DLD1 (cell line): ENCODE measurements around the gene MEGF11.

Experiments
- in situ Hi-C: cut with HindIII; loops from 2 replicates; pipeline ENCODE4 v1.10.0; 2017; ENCODE audit warnings: low sequenced_read_pairs

Gene MEGF11

GRCh38 chr15:65960586-65960985 lies 293.0 kb downstream of the MEGF11 start:
- in situ Hi-C loops: no loop called here

GRCh38 chr15:65958835-65959234 lies 294.7 kb downstream of the MEGF11 start:
- in situ Hi-C loops: no loop called here

GRCh38 chr15:65957451-65957850 lies 296.1 kb downstream of the MEGF11 start:
- in situ Hi-C loops: no loop called here

DNA sequence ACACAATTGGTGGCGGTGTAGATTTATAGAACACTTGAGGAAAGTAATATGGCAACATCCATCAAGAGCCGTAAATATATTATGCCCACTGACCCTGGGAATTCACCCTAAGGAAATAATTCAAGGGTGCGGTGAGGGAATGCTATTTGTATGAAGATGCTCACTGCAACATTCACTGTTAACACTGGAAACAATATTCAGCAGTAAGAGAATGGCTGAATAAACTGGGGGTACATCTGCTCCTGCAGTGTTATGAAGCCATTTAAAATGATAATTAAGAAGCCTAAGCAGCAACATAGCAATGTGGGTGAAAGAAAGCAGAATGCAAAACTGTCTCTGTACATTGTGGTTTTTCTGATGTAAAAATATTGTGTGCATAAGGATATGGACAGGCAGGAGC lies 296.7 kb downstream of the MEGF11 start:
- in situ Hi-C loops: no loop called here

DNA sequence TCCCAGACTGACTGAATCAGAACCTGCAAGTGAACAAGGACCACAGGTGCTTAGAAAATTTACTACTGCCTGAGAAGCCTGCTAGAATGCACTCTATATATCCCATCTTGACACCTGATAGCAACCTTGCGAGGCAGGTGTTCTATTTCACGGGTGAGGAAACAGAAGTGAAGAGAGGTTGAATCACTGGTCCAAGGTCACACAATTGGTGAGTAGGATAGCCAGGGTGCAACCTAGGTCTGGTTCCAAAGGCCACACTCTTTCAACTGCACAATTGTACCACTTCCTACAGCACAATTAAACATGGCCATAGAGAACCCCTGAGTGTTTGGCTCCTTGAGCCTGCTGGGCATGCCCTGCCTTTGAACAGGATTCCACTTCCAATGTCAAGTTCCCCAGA lies 297.2 kb downstream of the MEGF11 start:
- in situ Hi-C loops: no loop called here

DNA sequence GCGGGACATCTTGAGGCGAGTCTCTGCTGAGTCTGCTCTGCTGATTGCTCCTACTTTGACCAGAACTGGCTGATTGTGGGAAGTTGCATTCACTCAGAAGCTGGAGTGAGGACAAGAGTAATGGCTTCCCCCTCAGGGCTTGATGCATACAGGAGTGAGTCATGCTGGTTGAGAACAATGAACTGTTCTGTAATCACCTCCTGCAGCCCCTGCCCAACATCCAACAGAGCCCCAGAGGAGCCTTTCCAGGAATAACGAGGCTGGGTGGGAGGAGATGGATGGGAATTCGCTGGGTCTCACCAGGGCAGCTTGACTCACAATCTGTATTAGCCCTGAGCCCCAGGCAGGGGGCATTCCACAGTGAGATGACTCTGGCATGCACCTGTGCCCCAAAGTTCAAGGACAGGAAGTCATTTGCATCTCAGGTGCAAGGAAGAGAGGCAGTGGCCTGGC lies 299.2 kb downstream of the MEGF11 start:
- in situ Hi-C loops: no loop called here

- in situ Hi-C loops: no loop called here
Measured at GRCh38 chr15:65953622-65954021, 299.9 kb downstream of the MEGF11 start.

GRCh38 chr15:65952391-65953053 lies 301.0 kb downstream of the MEGF11 start:
- in situ Hi-C loops: no loop called here

DNA sequence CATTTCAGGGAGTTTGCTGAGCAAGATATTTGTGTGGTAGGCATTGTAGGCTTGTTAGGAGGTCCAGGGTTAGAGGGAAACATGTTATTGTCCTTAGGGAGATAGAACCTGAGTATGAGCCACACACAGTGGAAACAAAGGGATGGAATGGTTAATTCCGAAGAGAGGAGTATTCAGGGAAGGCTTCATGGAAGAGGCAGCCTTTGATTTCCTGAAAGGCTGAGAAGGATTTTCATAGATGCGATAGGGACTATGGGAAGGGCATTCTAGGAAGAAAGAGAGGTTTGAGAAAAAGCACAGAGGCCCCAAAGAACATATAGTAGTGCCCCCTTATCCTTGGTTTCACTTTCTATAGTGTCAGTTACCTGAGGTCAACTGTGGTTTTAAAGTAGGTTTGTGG lies 302.5 kb downstream of the MEGF11 start:
- in situ Hi-C loops: no loop called here

DNA sequence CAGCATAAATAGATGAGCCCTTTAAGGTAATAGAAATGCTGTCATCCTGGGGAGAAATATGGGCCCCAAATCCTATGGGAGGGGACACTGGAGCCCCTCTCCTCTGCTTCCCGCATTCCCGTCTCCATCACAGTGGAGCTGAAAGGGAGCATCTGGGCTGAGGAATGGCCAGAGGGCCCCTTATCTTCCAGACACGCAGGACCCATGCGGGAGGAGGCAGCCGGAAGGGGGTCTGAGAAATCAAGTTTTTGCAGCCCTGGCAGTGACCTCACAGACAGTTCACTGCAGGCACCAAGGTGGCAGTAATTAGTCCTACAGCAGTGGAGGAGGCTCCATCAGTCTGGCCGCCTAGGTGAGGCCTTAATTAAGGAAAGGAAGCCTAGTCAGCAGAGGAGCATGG lies 304.1 kb downstream of the MEGF11 start:
- in situ Hi-C loops: loop anchor here (10.0 kb wide), 1 partner anchor 55 kb away; no protein-coding TSS in a partner anchor

GRCh38 chr15:65949011-65949410 lies 304.5 kb downstream of the MEGF11 start:
- in situ Hi-C loops: loop anchor here (10.0 kb wide), 1 partner anchor 56 kb away; no protein-coding TSS in a partner anchor

DNA sequence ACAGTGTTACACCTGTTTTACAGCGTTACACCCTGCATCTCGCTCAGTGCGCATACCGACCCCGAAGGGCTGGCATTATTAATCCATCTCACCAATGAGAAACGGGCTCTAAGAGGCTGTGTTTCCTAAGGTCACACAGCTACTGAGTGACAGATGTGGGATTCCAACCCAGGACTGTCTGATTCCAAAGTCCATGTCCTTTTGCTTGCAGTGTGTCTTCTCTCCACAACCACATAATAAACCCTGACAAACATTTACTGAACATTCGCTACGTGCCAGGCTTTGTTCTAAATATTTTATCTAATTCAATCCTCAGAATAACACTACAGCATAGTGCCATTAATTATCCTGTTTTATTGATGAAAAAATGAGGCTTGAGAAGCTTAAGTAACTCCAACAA lies 305.2 kb downstream of the MEGF11 start:
- in situ Hi-C loops: loop anchor here (10.0 kb wide), 1 partner anchor 56 kb away; no protein-coding TSS in a partner anchor

DNA sequence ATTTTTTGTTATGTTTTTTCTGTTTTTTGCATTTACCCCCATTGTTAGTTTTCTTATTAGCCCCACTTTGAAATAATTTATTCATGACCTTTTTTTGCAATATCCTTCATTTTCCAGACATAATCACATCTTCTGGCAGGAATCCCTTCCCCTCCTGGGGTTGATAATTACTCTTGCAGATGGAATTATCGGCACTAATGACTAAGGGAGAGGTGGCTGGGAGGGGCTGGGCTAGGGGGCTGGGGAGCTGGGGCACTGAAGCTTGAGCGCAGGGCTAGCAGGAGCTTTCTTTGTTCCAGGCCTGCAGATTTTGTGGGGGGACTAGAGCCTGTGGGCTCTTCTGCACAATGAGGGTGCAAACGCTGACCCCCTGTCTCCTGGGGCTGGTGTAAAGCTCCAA lies 306.5 kb downstream of the MEGF11 start:
- in situ Hi-C loops: loop anchor here (10.0 kb wide), 1 partner anchor 58 kb away; no protein-coding TSS in a partner anchor

- in situ Hi-C loops: loop anchor here (10.0 kb wide), 1 partner anchor 59 kb away; no protein-coding TSS in a partner anchor
Measured at GRCh38 chr15:65945616-65946015, 307.9 kb downstream of the MEGF11 start.

- in situ Hi-C loops: loop anchor here (10.0 kb wide), 1 partner anchor 60 kb away; no protein-coding TSS in a partner anchor
Measured at GRCh38 chr15:65944404-65944803, 309.1 kb downstream of the MEGF11 start.

- in situ Hi-C loops: loop anchor here (10.0 kb wide), 1 partner anchor 62 kb away; no protein-coding TSS in a partner anchor
Measured at GRCh38 chr15:65942436-65942835, 311.1 kb downstream of the MEGF11 start.

- in situ Hi-C loops: loop anchor here (10.0 kb wide), 1 partner anchor 64 kb away; no protein-coding TSS in a partner anchor
Measured at GRCh38 chr15:65940618-65940909, 313.0 kb downstream of the MEGF11 start.

DNA sequence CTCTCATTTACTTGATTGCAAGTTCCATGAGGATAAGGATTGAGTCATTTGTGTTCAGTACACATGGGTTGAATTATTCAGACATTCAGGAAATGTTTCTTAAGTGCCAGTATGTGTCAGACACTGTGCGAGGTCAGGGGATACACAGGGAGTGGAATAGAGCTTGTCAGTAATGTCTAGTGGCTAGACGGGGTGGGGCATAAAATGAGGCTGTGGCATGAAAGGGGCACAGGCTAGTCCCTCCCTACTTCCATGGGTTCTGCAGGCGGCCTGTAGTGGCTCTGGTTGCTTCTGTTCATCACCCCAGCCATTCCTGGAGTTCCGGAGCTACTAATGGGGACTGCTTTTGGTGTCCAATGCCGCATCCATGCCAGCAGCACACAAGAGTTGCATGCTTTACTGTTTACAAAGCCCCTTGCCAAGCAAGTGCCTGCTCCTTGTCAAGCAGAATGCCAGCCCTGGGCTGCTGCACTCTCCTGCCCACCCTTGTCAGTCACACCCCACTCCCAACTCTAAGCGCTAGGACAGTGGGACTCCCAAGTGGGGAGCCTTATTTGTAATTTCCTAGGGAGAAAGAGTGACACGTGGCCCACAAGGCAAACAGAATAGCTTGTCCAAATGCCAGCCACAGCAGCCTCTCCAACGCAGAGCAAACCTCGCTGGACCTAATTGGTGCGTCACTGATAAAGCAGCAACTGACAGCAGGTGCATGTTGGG lies 313.5 kb downstream of the MEGF11 start:
- in situ Hi-C loops: loop anchor here (10.0 kb wide), 1 partner anchor 65 kb away; no protein-coding TSS in a partner anchor

DNA sequence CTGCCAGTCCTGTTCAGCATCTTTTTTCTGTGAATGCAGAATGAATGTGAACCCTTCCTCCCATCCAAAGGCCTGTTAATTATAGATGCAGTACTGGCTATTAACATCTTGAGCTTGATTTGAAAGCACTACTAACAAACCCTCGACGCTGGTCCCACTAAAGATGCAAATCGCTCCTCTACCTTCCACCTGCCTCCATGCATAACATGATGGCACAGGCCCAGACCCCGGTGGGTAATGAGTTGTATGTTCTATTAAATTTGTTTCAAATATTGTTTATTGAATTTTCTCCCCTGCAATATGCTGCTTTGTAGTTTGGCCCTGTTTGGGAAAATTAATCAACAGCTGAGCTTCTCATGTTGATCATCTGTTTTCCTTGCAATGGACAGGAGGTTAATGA lies 314.9 kb downstream of the MEGF11 start:
- in situ Hi-C loops: no loop called here

DNA sequence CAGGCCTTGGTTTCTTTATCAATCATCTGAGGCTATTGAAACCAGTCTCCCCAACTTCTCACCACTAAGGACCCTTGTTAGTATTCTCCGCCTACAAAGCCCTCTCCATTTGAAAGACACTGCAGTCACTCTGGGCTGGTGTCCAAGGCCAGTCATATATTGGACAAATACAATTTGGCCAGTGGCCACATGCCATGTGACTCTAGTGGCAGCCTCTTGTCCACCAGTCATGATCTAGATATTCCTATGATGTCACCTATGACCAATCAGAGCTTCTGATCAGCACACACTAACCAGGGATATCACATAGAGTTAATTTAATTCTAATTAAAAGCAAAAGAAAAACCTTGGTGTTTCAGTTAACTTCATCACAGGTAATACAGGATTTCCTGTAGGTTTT lies 316.1 kb downstream of the MEGF11 start:
- in situ Hi-C loops: no loop called here

DNA sequence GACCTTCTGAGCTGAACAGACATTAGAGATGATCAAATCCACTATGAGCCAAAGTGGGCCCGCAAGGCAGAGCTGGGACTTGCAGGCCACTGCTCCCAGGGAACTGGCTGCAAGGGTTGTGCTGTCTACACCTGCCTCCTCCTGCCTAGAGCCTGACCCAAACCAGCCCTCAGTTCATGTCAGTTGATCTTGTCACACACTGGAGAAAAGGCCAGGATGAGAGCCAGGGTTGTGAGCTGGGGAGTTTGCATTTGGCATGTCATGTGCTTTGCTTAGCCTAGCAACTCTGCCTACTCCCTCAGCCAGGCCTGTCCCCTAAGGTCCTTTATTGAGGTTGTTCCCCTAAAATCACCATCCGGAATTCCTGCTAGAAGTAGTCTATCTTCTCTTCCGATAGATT lies 316.5 kb downstream of the MEGF11 start:
- in situ Hi-C loops: no loop called here

GRCh38 chr15:65936282-65936681 lies 317.3 kb downstream of the MEGF11 start:
- in situ Hi-C loops: no loop called here
